Astrocyte (in vitro differentiated cells and primary cell): ENCODE measurements around the gene GOLPH3L. TPM values are rescaled to one million over a fixed set of nuclear protein-coding genes. Genes with fewer than 3 reads are reported as not detected.
A peak's percentile ranks its signal among the peaks of the same experiment; 100 is the strongest.
"Not testable (repeated sequence)": the region's sequence is repeated elsewhere in the genome, so short reads cannot be mapped to it uniquely, and the experiment has no call there.

Source experiments
- DNase-seq: peaks from one replicate; pipeline ENCODE4 v3.0.0-alpha.2; 2010; ENCODE audit warnings: low read depth
- FAIRE-seq: peaks from 2 replicates; lab custom pipeline; 2011; peaks lifted over from hg19 to GRCh38; lab: Jason Lieb, UNC
- H2AFZ ChIP-seq: 2 replicates; pipeline ENCODE4 v1.6.0; 2012; ENCODE audit warnings: low read depth, low read length, inconsistent platforms
- H3K27ac ChIP-seq: 2 replicates; pipeline ENCODE4 v1.5.1; 2011; ENCODE audit warnings: low read depth, low read length, inconsistent platforms
- H3K27me3 ChIP-seq: 2 replicates; pipeline ENCODE4 v1.6.0; 2011; ENCODE audit warnings: low read length, inconsistent platforms; ENCODE audit not compliant: insufficient read depth
- H3K36me3 ChIP-seq: 2 replicates; pipeline ENCODE4 v1.5.1; 2011; ENCODE audit warnings: low read length, inconsistent platforms; ENCODE audit not compliant: insufficient read depth
- H3K4me1 ChIP-seq: 2 replicates; pipeline ENCODE4 v1.5.1; 2011; ENCODE audit warnings: low read length, inconsistent platforms; ENCODE audit not compliant: insufficient read depth
- H3K4me2 ChIP-seq: 2 replicates; pipeline ENCODE4 v1.6.0; 2012; ENCODE audit warnings: low read length, inconsistent platforms
- H3K4me3 ChIP-seq: 2 replicates; pipeline ENCODE4 v1.5.1; 2011; ENCODE audit warnings: low read depth, mild to moderate bottlenecking, low read length, inconsistent platforms; ENCODE audit not compliant: insufficient read depth
- H3K79me2 ChIP-seq: 2 replicates; pipeline ENCODE4 v1.6.0; 2012; ENCODE audit warnings: mild to moderate bottlenecking, low read length, inconsistent platforms; ENCODE audit not compliant: insufficient read depth
- H3K9ac ChIP-seq: 2 replicates; pipeline ENCODE4 v1.6.0; 2012; ENCODE audit warnings: mild to moderate bottlenecking, low read length, inconsistent platforms
- H3K9me3 ChIP-seq: 2 replicates; pipeline ENCODE4 v1.5.1; 2012; ENCODE audit warnings: low read depth, mild to moderate bottlenecking, low read length, inconsistent platforms; ENCODE audit not compliant: insufficient read depth
- H4K20me1 ChIP-seq: 2 replicates; pipeline ENCODE4 v1.6.0; 2012; ENCODE audit warnings: low read length, inconsistent platforms; ENCODE audit not compliant: insufficient read depth
- H3K27ac Mint-ChIP-seq: one replicate; pipeline ENCODE4 v1.8.0; 2021; ENCODE audit warnings: mild to moderate bottlenecking, mixed read lengths; ENCODE audit not compliant: unreplicated experiment
- H3K27me3 Mint-ChIP-seq: one replicate; pipeline ENCODE4 v1.8.0; 2021; ENCODE audit warnings: low read depth, mixed read lengths; ENCODE audit not compliant: unreplicated experiment
- H3K36me3 Mint-ChIP-seq: one replicate; pipeline ENCODE4 v1.8.0; 2021; ENCODE audit warnings: low read depth, mixed read lengths; ENCODE audit not compliant: unreplicated experiment
- H3K4me1 Mint-ChIP-seq: one replicate; pipeline ENCODE4 v1.8.0; 2021; ENCODE audit warnings: low read depth, mixed read lengths; ENCODE audit not compliant: unreplicated experiment
- H3K4me3 Mint-ChIP-seq: one replicate; pipeline ENCODE4 v1.8.0; 2021; ENCODE audit warnings: mild to moderate bottlenecking, moderate library complexity, mixed read lengths; ENCODE audit not compliant: unreplicated experiment
- H3K9me3 Mint-ChIP-seq: one replicate; pipeline ENCODE4 v1.8.0; 2021; ENCODE audit warnings: mild to moderate bottlenecking, mixed read lengths; ENCODE audit not compliant: unreplicated experiment
- CTCF ChIP-seq: IDR thresholded peaks from 2 replicates; pipeline ENCODE4 v1.5.1; 2011; ENCODE audit warnings: low read depth, mild to moderate bottlenecking, inconsistent platforms, low read length, moderate library complexity; ENCODE audit not compliant: insufficient read depth
- EZH2 ChIP-seq: IDR thresholded peaks from 2 replicates; pipeline ENCODE4 v1.6.1; 2012; ENCODE audit warnings: mild to moderate bottlenecking, low read length, inconsistent platforms; ENCODE audit not compliant: insufficient read depth
- total RNA-seq: library from RNA; stranded (reverse); gene quantifications from 2 replicates; pipeline ENCODE4 v1.2.1, GENCODE V29; 2021

Gene GOLPH3L
- total RNA-seq, 1 donor from 2014 or later = 20.9 TPM

DNA sequence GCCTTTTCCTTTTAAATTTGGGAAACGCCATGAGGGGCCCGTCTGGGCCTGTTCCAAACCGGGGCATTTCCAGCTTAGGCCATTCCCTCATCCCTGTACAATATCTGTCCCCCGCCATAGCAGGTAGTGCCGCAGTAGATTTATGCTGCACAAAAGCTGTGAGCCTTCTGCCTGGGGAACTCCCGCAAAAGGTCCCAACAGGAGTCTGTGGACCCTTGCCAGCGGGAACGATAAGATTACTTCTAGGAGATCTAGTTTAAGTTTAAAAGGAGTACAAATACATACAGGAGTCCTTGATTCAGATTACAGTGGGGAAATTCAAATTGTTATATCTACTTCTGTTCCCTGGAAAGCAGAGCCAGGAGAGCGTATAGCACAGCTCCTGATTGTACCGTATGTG is 42.3 kb downstream of the GOLPH3L start:
- H3K4me3 Mint-ChIP-seq, H3K27ac Mint-ChIP-seq, H3K4me1 Mint-ChIP-seq: not testable (repeated sequence)

DNA sequence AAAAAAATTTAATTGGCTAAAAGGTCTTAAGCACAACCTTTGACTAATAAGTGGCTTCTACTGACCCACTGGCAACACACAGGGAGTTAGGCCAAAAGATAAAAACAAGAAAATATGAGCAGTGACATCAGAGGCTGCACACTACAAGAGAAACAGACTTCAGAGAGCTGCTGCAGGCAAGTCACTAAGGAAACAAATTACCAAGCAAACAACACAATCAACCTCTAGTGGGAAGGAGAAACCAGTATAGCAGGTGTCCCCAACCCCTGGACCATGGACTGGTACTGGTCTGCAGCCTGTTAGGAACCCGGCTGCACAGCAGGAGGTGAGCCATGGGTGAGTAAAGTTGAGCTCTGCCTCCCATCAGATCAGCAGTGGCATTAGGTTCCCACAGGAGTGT is 46.8 kb downstream of the GOLPH3L start:
- H3K4me2 ChIP-seq = no peak overlapping the region
- Mint-ChIP-seq H3K27me3 (no peaks in the 10 kb centered on the region), H3K27ac (no peak overlapping the region), H3K4me3 (no peak overlapping the region), H3K36me3 (peaks cover 3% of the 10 kb centered on the region), H3K9me3 (no peaks in the 10 kb centered on the region), H3K4me1 (no peaks in the 10 kb centered on the region)
- H3K27ac ChIP-seq = no peak overlapping the region
- no peaks in the 10 kb centered on the region for H3K79me2 ChIP-seq
- H3K4me3 ChIP-seq = no peak overlapping the region
- H4K20me1 ChIP-seq = no peaks in the 10 kb centered on the region
- H3K9ac ChIP-seq = no peak overlapping the region
- H2AFZ ChIP-seq = no peak overlapping the region
- FAIRE-seq = no peak
- H3K36me3 ChIP-seq = peaks cover 20% of the 10 kb centered on the region
- no peaks in the 10 kb centered on the region for H3K27me3 ChIP-seq
- DNase-seq = peak; percentile 4
- TF ChIP-seq EZH2 (no peak), CTCF (no peak)
- no peaks in the 10 kb centered on the region for H3K9me3 ChIP-seq
- no peaks in the 10 kb centered on the region for H3K4me1 ChIP-seq

More for the DNA sequence above, 42.3 kb downstream of the GOLPH3L start:
- H3K27me3 Mint-ChIP-seq, H2AFZ ChIP-seq, H3K9me3 ChIP-seq, FAIRE-seq, H3K36me3 Mint-ChIP-seq, H3K27ac ChIP-seq, H3K27me3 ChIP-seq, H3K4me2 ChIP-seq, DNase-seq, H3K9me3 Mint-ChIP-seq, H3K4me1 ChIP-seq, H3K79me2 ChIP-seq, H4K20me1 ChIP-seq, H3K36me3 ChIP-seq, H3K4me3 ChIP-seq, H3K9ac ChIP-seq: not testable (repeated sequence)

DNA sequence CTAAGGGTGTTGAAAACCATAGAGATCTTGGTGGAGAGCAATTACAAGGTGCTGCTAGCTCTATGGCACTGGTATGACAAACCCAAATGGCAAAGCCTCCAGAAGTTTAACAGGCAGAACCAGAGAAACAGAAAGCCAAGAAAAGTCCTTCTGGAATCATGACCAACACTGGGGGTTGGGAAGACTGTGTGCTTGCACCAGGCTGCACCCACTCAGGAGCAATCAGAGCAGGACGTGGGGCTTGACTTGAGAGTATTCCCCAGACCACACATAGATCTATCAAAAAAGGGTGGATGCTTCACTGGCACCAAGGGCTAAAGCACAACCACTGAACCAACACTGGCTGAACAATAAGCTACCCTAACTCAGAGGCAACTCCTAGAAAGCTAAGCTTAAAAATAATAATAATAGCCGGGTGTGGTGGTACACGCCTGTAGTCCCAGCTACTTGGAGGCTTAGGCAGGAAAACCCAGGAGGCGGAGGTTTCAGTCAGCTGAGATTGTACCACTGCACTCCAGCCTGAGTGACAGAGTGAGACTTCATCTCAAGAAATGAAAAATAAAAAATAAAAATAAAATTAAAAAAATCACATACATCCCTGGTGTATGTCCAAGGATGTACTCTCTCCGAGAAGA is 47.4 kb downstream of the GOLPH3L start:
- H3K4me2 ChIP-seq = no peak overlapping the region
- Mint-ChIP-seq H3K9me3 (no peaks in the 10 kb centered on the region), H3K4me3 (no peak overlapping the region), H3K27ac (no peak overlapping the region), H3K36me3 (peaks cover 3% of the 10 kb centered on the region), H3K27me3 (no peaks in the 10 kb centered on the region), H3K4me1 (no peaks in the 10 kb centered on the region)
- no peaks in the 10 kb centered on the region for H3K4me1 ChIP-seq
- no peak for TF ChIP-seq CTCF
- TF ChIP-seq EZH2 = no peak
- no peak overlapping the region for H3K9ac ChIP-seq
- peaks cover 20% of the 10 kb centered on the region for H3K36me3 ChIP-seq
- H4K20me1 ChIP-seq = no peaks in the 10 kb centered on the region
- H3K27me3 ChIP-seq = no peaks in the 10 kb centered on the region
- no peaks in the 10 kb centered on the region for H3K79me2 ChIP-seq
- H2AFZ ChIP-seq = no peak overlapping the region
- H3K4me3 ChIP-seq = no peak overlapping the region
- no peak overlapping the region for H3K27ac ChIP-seq
- H3K9me3 ChIP-seq = no peaks in the 10 kb centered on the region
- no peak for DNase-seq
- no peak for FAIRE-seq
